GM18861 (cell line): ENCODE results near the gene YAP1.

ENCODE experiments used
- ATAC-seq: cut with Tn5 transposase; IDR thresholded peaks from one replicate; pipeline ENCODE4 v1.9.1; 2021; ENCODE audit not compliant: unreplicated experiment

The YAP1 gene

GRCh38 chr11:102157219-102157618 is 47.0 kb downstream of the YAP1 start:
- no peak for ATAC-seq

GRCh38 chr11:102158164-102158735 is 48.0 kb downstream of the YAP1 start:
- no peak for ATAC-seq

GRCh38 chr11:102163368-102163767 is 53.1 kb downstream of the YAP1 start:
- no peak for ATAC-seq

GRCh38 chr11:102166175-102167064 is 56.2 kb downstream of the YAP1 start:
- no peak for ATAC-seq

GRCh38 chr11:102168481-102168880 is 58.2 kb downstream of the YAP1 start:
- no peak for ATAC-seq

GRCh38 chr11:102171101-102171500 is 60.9 kb downstream of the YAP1 start:
- ATAC-seq = no peak

- no peak for ATAC-seq
Observed at GRCh38 chr11:102172127-102172848, 62.0 kb downstream of the YAP1 start.

GRCh38 chr11:102177126-102177525 is 66.9 kb downstream of the YAP1 start:
- ATAC-seq = no peak

GRCh38 chr11:102177974-102178631 is 67.9 kb downstream of the YAP1 start:
- no peak for ATAC-seq

GRCh38 chr11:102179371-102179770 is 69.1 kb downstream of the YAP1 start:
- ATAC-seq = no peak

- no peak for ATAC-seq
Observed at GRCh38 chr11:102184269-102184987, 74.2 kb downstream of the YAP1 start.

GRCh38 chr11:102186551-102187191 is 76.4 kb downstream of the YAP1 start:
- no peak for ATAC-seq

GRCh38 chr11:102187416-102188151 is 77.3 kb downstream of the YAP1 start:
- no peak for ATAC-seq

GRCh38 chr11:102188488-102188887 is 78.2 kb downstream of the YAP1 start:
- no peak for ATAC-seq

GRCh38 chr11:102191832-102192231 is 81.6 kb downstream of the YAP1 start:
- no peak for ATAC-seq

GRCh38 chr11:102192349-102193066 is 82.3 kb downstream of the YAP1 start:
- ATAC-seq = no peak

GRCh38 chr11:102194257-102194656 is 84.0 kb downstream of the YAP1 start:
- ATAC-seq = no peak

- ATAC-seq = no peak
Observed at GRCh38 chr11:102194990-102195389, 84.7 kb downstream of the YAP1 start.

- ATAC-seq = no peak
Observed at GRCh38 chr11:102196351-102196750, 86.1 kb downstream of the YAP1 start.
